ENCODE data around the gene GPR32. TPM values are rescaled to one million over a fixed set of nuclear protein-coding genes. Genes with fewer than 3 reads are reported as not detected.
"Not testable (repeated sequence)": the region's sequence is repeated elsewhere in the genome, so short reads cannot be mapped to it uniquely, and the experiment has no call there.

GPR32 gene
- polyA plus RNA-seq, 3 donors: not detected

GRCh38 chr19:50759886-50760285 lies 10.4 kb upstream of the GPR32 start:
- 100% methylated on average over 1 of the region's 4 CpGs for WGBS (ENCODE audit: insufficient coverage)
- peaks cover 0 to 18% (median 9%) of the 10 kb centered on the region in 7 donors for H3K9me3 Mint-ChIP-seq
- Histone ChIP-seq H4K20me1 (ENCODE audit: insufficient read depth, low read length) (no peaks in the 10 kb centered on the region), H2AFZ (ENCODE audit: insufficient read depth, low read depth, low read length, poor library complexity, severe bottlenecking) (no peak overlapping the region), H3K4me1 (ENCODE audit: control insufficient read depth in 1 of 2, insufficient read depth in 2 of 2, low read length in 2 of 2) (no peaks in the 10 kb centered on the region), H3K27me3 (ENCODE audit: control insufficient read depth in 2 of 2, insufficient read depth in 2 of 2, low read length in 2 of 2) (no peaks in the 10 kb centered on the region), H3K79me2 (ENCODE audit: insufficient read depth, low read length) (no peaks in the 10 kb centered on the region), H3K27ac (ENCODE audit: low read depth in 1 of 2, low read length in 2 of 2) (no peak overlapping the region), H3K36me3 (replicated peaks in 1 of 2; ENCODE audit: control insufficient read depth in 1 of 2, insufficient read depth in 2 of 2, low read length in 2 of 2) (no peaks in the 10 kb centered on the region), H3K9me3 (replicated peaks in 1 of 2; ENCODE audit: control insufficient read depth in 1 of 2, insufficient read depth in 1 of 2, low read length in 2 of 2) (no peaks in the 10 kb centered on the region), H3K4me3 (replicated peaks in 1 of 3; ENCODE audit: low read depth in 2 of 3, low read length in 3 of 3) (no peak overlapping the region), H3K4me2 (replicated peaks; ENCODE audit: extremely low read depth, low read length, poor library complexity, severe bottlenecking) (no peak overlapping the region), H3K9ac (ENCODE audit: insufficient read depth, low read length, poor library complexity, severe bottlenecking) (no peak overlapping the region)
- TF ChIP-seq CTCF (IDR thresholded peaks at IDR 0.05): no peak
- intact Hi-C loops (cut with micrococcal nuclease): no loop called here
- no peak overlapping the region for H3K4me3 Mint-ChIP-seq
- no peak overlapping the region for H3K27ac Mint-ChIP-seq
- DNase-seq: peak in 2 of 3 donors; percentile 2 to 12
- no peaks in the 10 kb centered on the region for H3K4me1 Mint-ChIP-seq
- H3K27me3 Mint-ChIP-seq (ENCODE audit: low read depth in 3 of 3): peaks cover 11 to 15% (median 11%) of the 10 kb centered on the region in 3 donors
- H3K36me3 Mint-ChIP-seq: no peaks in the 10 kb centered on the region

GRCh38 chr19:50761501-50761900 lies 8.8 kb upstream of the GPR32 start:
- H3K36me3 Mint-ChIP-seq; H3K9me3 ChIP-seq (replicated peaks in 1 of 2; ENCODE audit: control insufficient read depth in 1 of 2, insufficient read depth in 1 of 2, low read length in 2 of 2); H3K27ac Mint-ChIP-seq; H4K20me1 ChIP-seq (ENCODE audit: insufficient read depth, low read length); H3K4me3 Mint-ChIP-seq; H3K4me1 Mint-ChIP-seq; H3K4me3 ChIP-seq (replicated peaks in 1 of 3; ENCODE audit: low read depth in 2 of 3, low read length in 3 of 3); H3K27me3 ChIP-seq (ENCODE audit: control insufficient read depth in 2 of 2, insufficient read depth in 2 of 2, low read length in 2 of 2); H3K9ac ChIP-seq (ENCODE audit: insufficient read depth, low read length, poor library complexity, severe bottlenecking); H2AFZ ChIP-seq (ENCODE audit: insufficient read depth, low read depth, low read length, poor library complexity, severe bottlenecking); H3K4me2 ChIP-seq (replicated peaks; ENCODE audit: extremely low read depth, low read length, poor library complexity, severe bottlenecking); intact Hi-C loops (cut with micrococcal nuclease); H3K4me1 ChIP-seq (ENCODE audit: control insufficient read depth in 1 of 2, insufficient read depth in 2 of 2, low read length in 2 of 2); H3K36me3 ChIP-seq (replicated peaks in 1 of 2; ENCODE audit: control insufficient read depth in 1 of 2, insufficient read depth in 2 of 2, low read length in 2 of 2); H3K79me2 ChIP-seq (ENCODE audit: insufficient read depth, low read length); DNase-seq; H3K27ac ChIP-seq (ENCODE audit: low read depth in 1 of 2, low read length in 2 of 2): not testable (repeated sequence)
- H3K9me3 Mint-ChIP-seq: peaks cover 0 to 18% (median 8%) of the 10 kb centered on the region in 7 donors
- H3K27me3 Mint-ChIP-seq (ENCODE audit: low read depth in 3 of 3): peaks cover 5 to 10% (median 7%) of the 10 kb centered on the region in 3 donors
- WGBS (ENCODE audit: insufficient coverage): 81% methylated on average over 2 of the region's 3 CpGs

GRCh38 chr19:50763521-50763920 lies 6.7 kb upstream of the GPR32 start:
- intact Hi-C loops (cut with micrococcal nuclease); DNase-seq; H3K27me3 ChIP-seq (ENCODE audit: control insufficient read depth in 2 of 2, insufficient read depth in 2 of 2, low read length in 2 of 2); H3K27ac Mint-ChIP-seq; H3K9me3 ChIP-seq (replicated peaks in 1 of 2; ENCODE audit: control insufficient read depth in 1 of 2, insufficient read depth in 1 of 2, low read length in 2 of 2); H3K4me1 ChIP-seq (ENCODE audit: control insufficient read depth in 1 of 2, insufficient read depth in 2 of 2, low read length in 2 of 2); H3K9ac ChIP-seq (ENCODE audit: insufficient read depth, low read length, poor library complexity, severe bottlenecking); H2AFZ ChIP-seq (ENCODE audit: insufficient read depth, low read depth, low read length, poor library complexity, severe bottlenecking); H3K79me2 ChIP-seq (ENCODE audit: insufficient read depth, low read length); H3K4me3 ChIP-seq (replicated peaks in 1 of 3; ENCODE audit: low read depth in 2 of 3, low read length in 3 of 3); H3K4me2 ChIP-seq (replicated peaks; ENCODE audit: extremely low read depth, low read length, poor library complexity, severe bottlenecking); H3K27ac ChIP-seq (ENCODE audit: low read depth in 1 of 2, low read length in 2 of 2); H4K20me1 ChIP-seq (ENCODE audit: insufficient read depth, low read length); H3K36me3 Mint-ChIP-seq; H3K36me3 ChIP-seq (replicated peaks in 1 of 2; ENCODE audit: control insufficient read depth in 1 of 2, insufficient read depth in 2 of 2, low read length in 2 of 2); H3K4me1 Mint-ChIP-seq; H3K4me3 Mint-ChIP-seq: not testable (repeated sequence)
- 33% methylated on average over 1 of the region's 13 CpGs for WGBS (ENCODE audit: insufficient coverage)
- Mint-ChIP-seq H3K27me3 (ENCODE audit: low read depth in 3 of 3) (peaks cover 1 to 11% (median 4%) of the 10 kb centered on the region in 3 donors), H3K9me3 (peaks cover 0 to 18% (median 6%) of the 10 kb centered on the region in 7 donors)

Data from CD14-positive monocyte (primary cell).